Measurements from ENCODE around the gene MELTF. TPM values are rescaled to one million over a fixed set of nuclear protein-coding genes. Genes with fewer than 3 reads are reported as not detected.

Gene MELTF
- total RNA-seq, 1 experiment from 2014 or later = 1.7 TPM

DNA sequence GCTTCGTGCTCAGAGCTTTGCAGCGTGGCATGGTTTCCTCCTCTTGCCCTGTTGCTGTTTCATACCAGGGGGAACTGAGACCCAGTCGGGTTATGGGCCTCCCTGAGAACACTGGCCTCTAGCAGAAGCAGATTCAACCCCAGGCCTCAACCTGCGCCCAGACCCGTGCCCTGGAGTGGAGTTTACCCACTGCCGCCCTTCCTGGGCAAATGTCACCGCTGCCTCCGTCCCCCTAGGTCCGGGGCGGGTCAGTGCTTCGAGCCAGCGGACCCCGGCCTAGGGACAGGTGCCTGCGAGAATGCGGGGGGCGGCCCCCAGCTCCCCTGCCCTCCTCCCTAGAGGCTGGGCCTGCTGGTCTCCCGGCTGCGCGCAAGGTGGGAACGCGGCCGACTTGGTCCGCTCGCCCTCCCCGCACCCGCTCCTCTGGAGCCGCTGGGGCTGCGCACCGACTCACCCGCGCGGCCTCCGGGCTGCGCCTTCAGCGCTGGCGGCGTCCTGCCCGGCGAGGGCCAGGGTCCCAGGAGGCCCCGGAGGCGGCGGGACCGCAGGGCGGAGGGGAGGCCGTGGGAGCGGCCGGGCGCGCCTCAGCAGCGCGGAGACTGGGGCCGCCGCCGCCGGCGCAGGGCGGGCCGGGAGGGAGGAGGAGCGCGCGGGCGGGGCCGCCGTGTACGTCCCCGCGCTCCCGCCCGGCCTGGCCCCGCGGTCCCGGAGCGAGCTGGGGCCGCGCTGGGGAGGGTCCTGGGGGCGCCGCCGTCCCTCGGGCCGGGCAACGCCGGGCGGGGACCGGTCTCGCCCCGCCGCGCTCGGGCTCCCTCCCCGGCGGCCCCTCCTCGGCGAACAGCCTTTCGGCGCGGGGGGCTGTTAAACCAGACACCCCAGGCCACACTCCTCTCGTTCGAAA, 61.1 kb downstream of the MELTF start, which contains the start of gene PIGZ:
Gene PIGZ, minus strand, starts transcription at position 601 of the 901 bp plus-strand sequence. CDS start 16,802 bp downstream, outside the sequence.
- peaks cover 20% of the 10 kb centered on the region for H3K4me1 ChIP-seq (replicated peaks)
- H3K4me3 ChIP-seq = peak within 1 kb of the TSS; percentile 60
- 0 out of 2 replicates have a peak, but pooled peaks cover 3% of the 10 kb centered on the region for H3K36me3 ChIP-seq
- H3K27me3 ChIP-seq (replicated peaks) = no peaks in the 10 kb centered on the region
- no peak for DNase-seq (ENCODE audit: low read depth in 1 of 2, low spot score in 2 of 2)
- H3K9me3 ChIP-seq (replicated peaks) = peaks cover 10% of the 10 kb centered on the region; the same call in 1 of the 2 replicates
- H3K27ac ChIP-seq = no peak within 1 kb of the TSS

- DNase-seq (ENCODE audit: low read depth in 1 of 2, low spot score in 2 of 2) = no peak
- Histone ChIP-seq H3K4me3 (no peak overlapping the region; the same call in 1 of the 2 replicates), H3K36me3 (0 out of 2 replicates have a peak, but pooled peaks cover 3% of the 10 kb centered on the region), H3K27me3 (replicated peaks) (no peaks in the 10 kb centered on the region), H3K9me3 (replicated peaks) (peaks cover 10% of the 10 kb centered on the region; the same call in 1 of the 2 replicates), H3K4me1 (replicated peaks) (peaks cover 20% of the 10 kb centered on the region), H3K27ac (no peak overlapping the region)
Measured at GRCh38 chr3:196967412-196968232, 62.0 kb downstream of the MELTF start.

GRCh38 chr3:196966526-196967401, 62.9 kb downstream of the MELTF start:
- no peaks in the 10 kb centered on the region for H3K27me3 ChIP-seq (replicated peaks)
- H3K4me3 ChIP-seq = no peak overlapping the region
- peaks cover 10% of the 10 kb centered on the region; the same call in 1 of the 2 replicates for H3K9me3 ChIP-seq (replicated peaks)
- 0 out of 2 replicates have a peak, but pooled peaks cover 3% of the 10 kb centered on the region for H3K36me3 ChIP-seq
- H3K27ac ChIP-seq = no peak overlapping the region
- no peak for DNase-seq (ENCODE audit: low read depth in 1 of 2, low spot score in 2 of 2)
- H3K4me1 ChIP-seq (replicated peaks) = peaks cover 20% of the 10 kb centered on the region

GRCh38 chr3:196965804-196966173, 63.8 kb downstream of the MELTF start:
- H3K27me3 ChIP-seq (replicated peaks) = no peaks in the 10 kb centered on the region
- DNase-seq (ENCODE audit: low read depth in 1 of 2, low spot score in 2 of 2) = no peak

DNA sequence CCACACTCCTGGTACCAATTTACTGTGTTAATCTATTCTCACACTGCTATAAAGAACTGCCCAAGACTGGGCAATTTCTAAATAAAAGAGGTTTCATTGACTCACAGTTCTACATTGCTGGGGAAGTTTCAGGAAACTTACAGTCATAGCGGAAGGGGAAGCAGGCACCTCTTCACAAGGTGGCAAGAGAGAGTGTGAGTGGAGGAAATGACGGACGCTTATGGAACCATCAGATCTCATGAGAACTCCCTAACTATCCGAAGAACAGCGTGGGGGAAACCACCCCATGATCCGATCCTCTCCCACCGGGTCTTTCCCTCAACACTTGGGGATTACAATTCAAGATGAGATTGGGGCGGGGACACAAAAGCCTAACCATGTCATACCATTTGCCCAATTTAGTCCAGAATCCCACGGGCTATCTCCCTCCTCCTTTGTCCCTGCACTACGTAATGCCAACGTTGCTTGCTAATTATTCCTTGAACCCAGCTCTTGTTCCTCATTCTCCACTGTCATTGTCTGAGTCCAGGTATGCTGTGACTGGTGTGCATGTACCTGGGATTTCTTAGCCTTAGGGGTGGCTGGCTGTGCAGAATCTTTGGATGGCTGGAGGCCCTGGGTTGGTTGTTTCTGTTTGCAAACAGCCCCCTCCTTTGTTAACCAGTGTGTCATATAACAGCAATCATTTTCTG, 64.4 kb downstream of the MELTF start:
- Histone ChIP-seq H3K9me3 (replicated peaks) (0 out of 2 replicates have a peak, but pooled peaks cover 6% of the 10 kb centered on the region), H3K4me3 (no peak overlapping the region), H3K27ac (no peak overlapping the region), H3K4me1 (replicated peaks) (peaks cover 20% of the 10 kb centered on the region), H3K27me3 (replicated peaks) (no peaks in the 10 kb centered on the region), H3K36me3 (0 out of 2 replicates have a peak, but pooled peaks cover 3% of the 10 kb centered on the region)
- no peak for DNase-seq (ENCODE audit: low read depth in 1 of 2, low spot score in 2 of 2)

More at GRCh38 chr3:196965804-196966173, 63.8 kb downstream of the MELTF start:
- Histone ChIP-seq H3K4me1 (replicated peaks) (peaks cover 20% of the 10 kb centered on the region), H3K9me3 (replicated peaks) (0 out of 2 replicates have a peak, but pooled peaks cover 6% of the 10 kb centered on the region), H3K36me3 (0 out of 2 replicates have a peak, but pooled peaks cover 3% of the 10 kb centered on the region), H3K4me3 (no peak overlapping the region), H3K27ac (no peak overlapping the region)

- H3K27me3 ChIP-seq (replicated peaks) = no peaks in the 10 kb centered on the region
- no peak overlapping the region for H3K4me3 ChIP-seq
- no peak overlapping the region for H3K27ac ChIP-seq
- H3K36me3 ChIP-seq = no peaks in the 10 kb centered on the region
- peaks cover 5% of the 10 kb centered on the region for H3K4me1 ChIP-seq (replicated peaks)
- peak in 1 of 2 experiments; percentile 20 for DNase-seq (ENCODE audit: low read depth in 1 of 2, low spot score in 2 of 2)
- H3K9me3 ChIP-seq (replicated peaks) = no peaks in the 10 kb centered on the region
Measured at GRCh38 chr3:196963631-196963953, 66.0 kb downstream of the MELTF start.

- DNase-seq (ENCODE audit: low read depth in 1 of 2, low spot score in 2 of 2) = no peak
- Histone ChIP-seq H3K4me3 (no peak overlapping the region), H3K27ac (no peak overlapping the region), H3K27me3 (replicated peaks) (no peaks in the 10 kb centered on the region), H3K36me3 (no peaks in the 10 kb centered on the region), H3K9me3 (replicated peaks) (no peaks in the 10 kb centered on the region), H3K4me1 (replicated peaks) (no peaks in the 10 kb centered on the region; the same call in none of the 2 replicates)
Measured at GRCh38 chr3:196962930-196963630, 66.5 kb downstream of the MELTF start.

DNA sequence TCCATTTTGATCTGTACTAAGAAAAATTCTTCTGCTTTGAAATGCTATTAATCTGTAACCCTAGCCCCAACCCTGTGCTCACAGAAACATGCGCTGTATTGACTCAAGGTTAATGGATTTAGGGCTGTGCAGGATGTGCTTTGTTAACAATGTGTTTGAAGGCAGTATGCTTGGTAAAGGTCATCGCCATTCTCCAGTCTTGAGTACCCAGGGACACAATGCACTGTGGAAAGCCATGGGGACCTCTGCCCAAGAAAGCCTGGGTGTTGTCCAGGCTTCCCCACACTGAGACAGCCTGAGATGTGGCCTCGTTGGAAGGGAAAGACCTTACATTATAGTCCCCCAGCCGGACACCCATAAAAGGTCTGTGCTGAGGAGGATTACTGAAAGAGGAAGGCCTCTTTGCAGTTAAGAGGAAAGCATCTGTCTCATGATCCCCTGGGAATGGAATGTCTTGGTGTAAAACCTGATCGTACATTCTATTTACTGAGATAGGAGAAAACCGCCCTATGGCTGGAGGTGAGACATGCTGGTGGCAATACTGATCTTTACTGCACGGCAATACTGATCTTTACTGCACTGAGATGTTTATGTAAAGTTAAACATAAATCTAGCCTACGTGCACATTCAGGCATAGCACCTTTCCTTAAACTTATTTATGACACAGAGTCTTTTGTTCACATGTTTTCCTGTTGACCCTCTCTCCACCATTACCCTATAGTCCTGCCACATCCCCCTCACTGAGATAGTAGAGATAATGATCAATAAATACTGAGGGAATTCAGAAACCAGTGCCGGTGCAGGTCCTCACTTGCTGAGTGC, 67.3 kb downstream of the MELTF start:
- Histone ChIP-seq H3K36me3 (no peaks in the 10 kb centered on the region), H3K4me1 (replicated peaks) (no peaks in the 10 kb centered on the region), H3K9me3 (replicated peaks) (no peaks in the 10 kb centered on the region), H3K27ac (no peak overlapping the region), H3K4me3 (no peak overlapping the region), H3K27me3 (replicated peaks) (no peaks in the 10 kb centered on the region)
- DNase-seq (ENCODE audit: low read depth in 1 of 2, low spot score in 2 of 2) = peak in 1 of 2 experiments; percentile 12

DNA sequence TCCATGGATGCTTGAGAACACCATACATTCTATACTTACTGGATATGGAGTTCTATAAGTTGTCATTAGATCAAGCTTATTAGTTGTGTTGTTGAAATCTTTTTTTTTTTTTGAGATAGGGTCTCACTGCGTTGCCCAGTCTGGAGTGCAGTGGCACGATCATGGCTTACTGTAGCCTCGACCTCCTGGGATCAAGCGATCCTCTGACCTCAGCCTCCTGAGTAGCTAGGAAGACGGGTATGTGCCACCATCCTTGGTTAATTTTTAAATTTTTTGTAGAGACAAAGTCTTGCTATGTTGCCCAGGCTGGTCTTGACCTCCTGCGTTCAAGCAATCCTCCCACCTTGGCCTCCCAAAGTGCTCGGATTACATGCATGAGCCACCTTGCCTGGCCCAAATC, 74.8 kb downstream of the MELTF start:
- Histone ChIP-seq H3K9me3 (replicated peaks) (no peaks in the 10 kb centered on the region), H3K36me3 (no peaks in the 10 kb centered on the region), H3K27me3 (replicated peaks) (no peaks in the 10 kb centered on the region; the same call in 1 of the 2 replicates), H3K27ac (no peak overlapping the region), H3K4me1 (replicated peaks) (no peaks in the 10 kb centered on the region), H3K4me3 (no peak overlapping the region)
- no peak for DNase-seq (ENCODE audit: low read depth in 1 of 2, low spot score in 2 of 2)
